Mucosa of rectum (tissue), 2 donors: ENCODE measurements around the gene LIN7B.
"Not testable (repeated sequence)": the region's sequence is repeated elsewhere in the genome, so short reads cannot be mapped to it uniquely, and the experiment has no call there.

Experiments used
- H3K27ac ChIP-seq, 2 donors: one replicate each; pipeline ENCODE4 v1.7.0; 2013; ENCODE audit warnings: inconsistent platforms in 2 of 2, low read depth in 2 of 2, low read length in 2 of 2
- H3K27me3 ChIP-seq, 2 donors: one replicate each; pipeline ENCODE4 v1.7.0; 2013; ENCODE audit warnings: low read length in 2 of 2; ENCODE audit not compliant: control insufficient read depth in 2 of 2, insufficient read depth in 2 of 2
- H3K36me3 ChIP-seq, 2 donors: one replicate each; pipeline ENCODE4 v1.7.0; 2013; ENCODE audit warnings: low read length in 2 of 2; ENCODE audit not compliant: control insufficient read depth in 2 of 2, insufficient read depth in 2 of 2
- H3K4me1 ChIP-seq, 2 donors: one replicate each; pipeline ENCODE4 v1.7.0; 2013; ENCODE audit warnings: low read length in 2 of 2, mild to moderate bottlenecking in 1 of 2; ENCODE audit not compliant: control insufficient read depth in 2 of 2, insufficient read depth in 2 of 2
- H3K4me3 ChIP-seq, 2 donors: one replicate each; pipeline ENCODE4 v1.7.0; 2013; ENCODE audit warnings: low read length in 2 of 2
- H3K9ac ChIP-seq, 2 donors: one replicate each; pipeline ENCODE4 v1.7.0; 2013; ENCODE audit warnings: low read length in 2 of 2, low read depth in 1 of 2, mild to moderate bottlenecking in 1 of 2
- H3K9me3 ChIP-seq, 2 donors: one replicate each; pipeline ENCODE4 v1.7.0; 2013; ENCODE audit warnings: low read length in 2 of 2; ENCODE audit not compliant: control insufficient read depth in 2 of 2
- donor health status: healthy.
- donor health status: Normal muscosa, but diverticular disease.

LIN7B gene

DNA sequence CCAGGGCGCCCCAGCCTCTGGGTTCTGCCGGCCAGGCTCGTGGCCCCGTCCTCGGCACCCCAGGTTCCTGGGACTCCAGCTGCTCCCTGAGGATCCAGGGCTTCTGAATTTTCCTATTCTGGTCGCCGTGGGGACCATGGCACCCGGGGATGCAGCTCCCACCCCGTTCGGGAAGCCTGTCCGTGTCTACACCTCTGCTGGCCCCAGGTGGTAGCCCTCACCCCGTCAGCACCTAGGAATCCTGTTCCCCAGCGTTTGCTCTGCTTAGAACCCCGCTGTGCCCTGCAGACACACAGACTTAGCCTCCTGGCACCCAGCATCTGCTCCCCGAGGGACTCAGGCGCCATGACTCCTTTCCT, 6.1 kb downstream of the LIN7B start:
- Histone ChIP-seq H3K36me3 (no peaks in the 10 kb centered on the region), H3K9me3 (no peaks in the 10 kb centered on the region), H3K4me1 (peaks cover 24 to 31% of the 10 kb centered on the region in 2 donors), H3K27me3 (peaks cover 2 to 5% of the 10 kb centered on the region in 2 donors), H3K9ac (no peak overlapping the region), H3K4me3 (peak overlapping the region in 1 of 2 donors; percentile 56), H3K27ac (no peak overlapping the region)

DNA sequence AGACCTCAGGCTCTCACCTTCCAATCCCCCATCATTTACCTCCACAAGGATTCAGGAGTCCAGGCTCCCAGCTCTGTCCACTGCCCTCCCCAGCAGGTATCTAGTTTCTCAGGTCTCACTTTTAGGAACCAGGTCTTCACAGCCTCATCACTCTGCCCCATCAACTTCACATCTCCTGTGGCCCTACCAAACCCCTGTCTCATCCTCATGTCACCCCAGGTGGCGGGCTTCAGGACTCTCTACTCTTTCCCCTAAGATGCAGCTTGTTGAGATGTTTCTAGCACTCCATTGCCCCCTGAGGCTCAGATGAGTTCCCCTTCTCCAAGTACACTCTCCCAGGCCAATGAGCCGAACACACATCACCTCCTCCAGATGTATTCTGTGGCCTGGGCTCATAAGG, 6.7 kb downstream of the LIN7B start:
- peaks cover 24 to 31% of the 10 kb centered on the region in 2 donors for H3K4me1 ChIP-seq
- H3K27ac ChIP-seq = no peak overlapping the region
- no peak overlapping the region for H3K9ac ChIP-seq
- no peak overlapping the region for H3K4me3 ChIP-seq
- H3K9me3 ChIP-seq = no peaks in the 10 kb centered on the region
- no peaks in the 10 kb centered on the region for H3K36me3 ChIP-seq
- H3K27me3 ChIP-seq = peaks cover 2 to 5% of the 10 kb centered on the region in 2 donors

DNA sequence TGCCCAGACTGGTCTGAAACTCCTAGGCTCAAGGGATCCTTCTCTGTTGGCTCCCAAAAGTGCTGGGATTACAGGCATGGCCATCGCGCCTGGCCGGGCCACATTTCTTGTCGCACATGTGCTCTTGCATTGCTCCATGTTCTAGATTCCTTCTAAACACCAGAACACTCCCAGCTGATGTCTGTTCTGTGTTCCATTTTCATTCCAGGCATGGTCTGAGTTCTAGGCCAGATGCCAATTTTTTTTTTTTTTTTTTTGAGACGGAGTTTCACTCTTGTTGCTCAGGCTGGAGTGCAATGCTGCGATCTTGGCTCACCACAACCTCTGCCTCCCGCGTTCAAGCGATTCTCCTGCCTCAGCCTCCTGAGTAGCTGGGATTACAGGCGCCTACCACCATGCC, 7.7 kb downstream of the LIN7B start:
- not testable (repeated sequence) for H3K4me3 ChIP-seq, H3K9ac ChIP-seq, H3K27ac ChIP-seq, H3K27me3 ChIP-seq, H3K9me3 ChIP-seq, H3K36me3 ChIP-seq
- peaks cover 24 to 31% of the 10 kb centered on the region in 2 donors for H3K4me1 ChIP-seq

DNA sequence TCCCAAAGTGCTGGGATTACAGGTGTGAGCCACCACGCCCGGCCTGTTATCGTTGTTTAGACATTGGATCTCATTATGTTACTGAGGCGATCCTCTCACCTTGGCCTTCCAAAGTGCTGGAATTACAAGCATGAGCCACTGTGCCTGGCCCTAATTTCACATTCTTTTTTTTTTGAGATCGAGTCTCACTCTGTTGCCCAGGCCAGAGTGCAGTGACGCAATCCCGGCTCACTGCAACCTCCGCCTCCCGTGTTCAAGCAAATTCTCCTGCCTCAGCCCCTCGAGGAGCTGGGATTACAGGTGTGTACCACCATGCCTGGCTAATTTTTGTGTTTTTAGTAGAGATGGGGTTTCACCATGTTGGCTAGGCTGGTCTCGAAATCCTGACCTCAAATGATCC, 9.1 kb downstream of the LIN7B start:
- not testable (repeated sequence) for H3K9ac ChIP-seq, H3K36me3 ChIP-seq, H3K4me3 ChIP-seq, H3K9me3 ChIP-seq, H3K27me3 ChIP-seq, H3K27ac ChIP-seq
- peaks cover 23% of the 10 kb centered on the region in 2 donors for H3K4me1 ChIP-seq

DNA sequence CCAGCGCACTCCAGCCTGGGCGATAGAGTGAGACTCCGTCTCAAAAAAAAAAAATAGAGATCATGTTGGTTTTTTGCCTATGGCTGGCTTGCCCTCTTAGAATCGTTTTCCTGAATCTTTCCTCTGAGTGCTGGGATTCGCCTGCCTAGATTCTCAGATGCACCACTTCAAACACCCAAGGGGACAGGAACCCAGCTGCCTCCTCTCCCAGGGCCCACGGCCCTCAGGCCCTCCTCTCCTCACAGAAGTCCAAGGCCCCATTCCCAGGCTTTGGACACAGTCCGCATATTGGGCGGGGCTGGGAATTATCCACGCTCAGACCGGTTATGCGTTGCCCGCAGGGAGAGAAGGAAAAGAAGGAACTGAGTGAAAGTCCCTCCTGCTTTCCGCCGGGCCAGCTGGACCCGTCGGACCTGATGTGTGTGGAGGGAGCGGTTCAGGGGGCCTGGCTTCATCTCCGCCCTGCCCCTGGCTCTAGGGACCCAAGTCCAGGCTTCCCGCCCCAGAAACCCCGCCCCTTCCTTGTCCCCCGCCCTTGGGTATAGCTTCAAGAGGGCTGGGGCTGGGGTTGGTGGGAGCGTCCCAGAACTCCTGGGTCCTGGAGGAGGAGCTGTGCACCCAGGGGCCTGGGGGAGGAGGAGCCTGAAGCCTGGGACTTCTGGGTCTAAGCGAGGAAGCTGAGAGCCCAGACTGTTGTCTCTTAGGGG, 11.0 kb downstream of the LIN7B start:
- peaks cover 23 to 24% of the 10 kb centered on the region in 2 donors for H3K4me1 ChIP-seq
- H3K27me3 ChIP-seq = peaks cover 2 to 3% of the 10 kb centered on the region in 2 donors
- H3K4me3 ChIP-seq = peak overlapping the region in 1 of 2 donors; percentile 49
- peak overlapping the region; percentile 64 to 75 for H3K27ac ChIP-seq
- H3K9ac ChIP-seq = peak overlapping the region; percentile 41 to 67
- H3K36me3 ChIP-seq = no peaks in the 10 kb centered on the region
- H3K9me3 ChIP-seq = no peaks in the 10 kb centered on the region

DNA sequence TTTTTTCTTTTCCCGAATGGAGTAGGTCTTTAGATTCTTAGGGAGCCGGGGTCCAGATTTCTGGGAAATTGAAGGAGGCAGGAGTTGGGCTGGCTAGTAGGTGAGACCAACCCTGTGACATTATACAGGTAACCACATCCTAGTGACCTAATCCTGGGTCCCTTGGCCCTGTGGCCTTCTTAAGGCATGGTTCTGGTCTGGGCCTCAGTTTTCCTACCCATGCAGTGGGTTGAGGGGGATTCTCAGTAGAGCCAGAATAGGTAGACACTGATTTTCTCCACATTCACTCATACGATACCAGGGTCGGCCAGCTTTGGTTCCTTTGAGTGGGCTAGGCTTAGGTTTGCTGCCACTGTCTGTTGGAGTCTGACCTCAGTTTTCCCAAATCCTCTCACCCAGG, 12.4 kb downstream of the LIN7B start:
- H3K4me1 ChIP-seq = peaks cover 19 to 22% of the 10 kb centered on the region in 2 donors
- no peak overlapping the region for H3K9ac ChIP-seq
- H3K27me3 ChIP-seq = no peaks in the 10 kb centered on the region
- H3K9me3 ChIP-seq = no peaks in the 10 kb centered on the region
- H3K4me3 ChIP-seq = no peak overlapping the region
- H3K27ac ChIP-seq = no peak overlapping the region
- no peaks in the 10 kb centered on the region for H3K36me3 ChIP-seq

DNA sequence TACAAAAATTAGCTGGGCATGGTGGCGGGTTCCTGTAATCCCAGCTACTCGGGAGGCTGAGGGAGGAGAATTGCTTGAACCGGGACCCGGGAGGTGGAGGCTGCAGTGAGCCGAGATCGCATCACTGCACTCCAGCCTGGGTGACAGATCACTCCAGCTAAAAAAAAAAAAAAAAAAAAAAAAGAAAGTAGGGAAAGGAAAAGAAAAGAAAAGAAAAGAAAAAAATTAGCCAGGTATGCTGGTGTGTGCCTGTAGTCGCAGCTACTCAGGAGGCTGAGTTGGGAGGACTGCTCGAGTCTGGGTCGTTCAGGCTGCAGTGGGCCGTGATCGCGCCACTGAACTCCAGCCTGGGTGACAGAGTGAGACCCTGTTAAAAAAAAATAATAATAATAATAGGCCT, 13.1 kb downstream of the LIN7B start:
- H3K27ac ChIP-seq, H3K36me3 ChIP-seq, H3K27me3 ChIP-seq, H3K9ac ChIP-seq, H3K9me3 ChIP-seq: not testable (repeated sequence)
- H3K4me3 ChIP-seq = peak overlapping the region in 1 of 2 donors; percentile 53
- peaks cover 19 to 22% of the 10 kb centered on the region in 2 donors for H3K4me1 ChIP-seq

DNA sequence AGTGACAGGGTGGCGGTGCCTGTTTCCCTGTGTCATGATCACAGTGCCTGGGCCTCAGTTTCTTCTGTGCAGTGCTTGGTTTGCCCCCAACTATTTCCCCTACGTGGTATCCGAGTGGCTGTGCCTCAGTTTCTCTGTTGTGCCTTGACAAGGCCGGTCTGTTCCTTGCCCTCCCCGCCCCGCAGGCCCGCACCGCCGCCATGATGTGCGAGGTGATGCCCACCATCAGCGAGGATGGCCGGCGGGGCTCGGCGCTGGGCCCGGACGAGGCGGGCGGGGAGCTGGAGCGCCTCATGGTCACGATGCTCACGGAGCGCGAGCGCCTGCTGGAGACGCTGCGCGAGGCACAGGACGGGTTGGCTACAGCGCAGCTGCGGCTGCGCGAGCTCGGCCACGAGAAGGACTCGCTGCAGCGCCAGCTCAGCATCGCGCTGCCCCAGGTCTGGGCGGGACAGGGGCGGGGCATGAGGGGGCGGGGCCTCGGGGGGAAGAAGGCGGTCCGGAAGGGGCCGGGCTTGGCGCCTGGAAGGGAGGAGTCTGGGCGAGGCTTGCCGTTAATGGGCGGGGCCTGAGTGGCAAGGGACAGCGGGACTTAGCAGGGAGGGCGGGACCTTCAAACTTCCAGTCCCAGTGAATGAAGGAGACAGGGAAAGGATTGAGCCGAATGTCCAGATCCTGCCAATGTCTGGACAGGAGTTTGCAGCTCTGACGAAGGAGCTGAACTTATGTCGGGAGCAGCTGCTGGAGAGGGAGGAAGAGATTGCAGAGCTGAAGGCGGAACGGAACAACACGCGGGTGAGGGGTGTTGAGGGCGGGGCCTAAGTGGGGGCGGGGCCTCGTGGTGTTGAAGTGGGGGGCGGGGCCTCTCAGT, 13.7 kb downstream of the LIN7B start:
- peaks cover 19 to 22% of the 10 kb centered on the region in 2 donors for H3K4me1 ChIP-seq
- no peaks in the 10 kb centered on the region for H3K9me3 ChIP-seq
- peak overlapping the region; percentile 58 to 76 for H3K4me3 ChIP-seq
- H3K27me3 ChIP-seq = no peaks in the 10 kb centered on the region
- H3K27ac ChIP-seq = peak overlapping the region; percentile 80 to 87
- H3K36me3 ChIP-seq = no peaks in the 10 kb centered on the region
- peak overlapping the region in 1 of 2 donors; percentile 58 for H3K9ac ChIP-seq

DNA sequence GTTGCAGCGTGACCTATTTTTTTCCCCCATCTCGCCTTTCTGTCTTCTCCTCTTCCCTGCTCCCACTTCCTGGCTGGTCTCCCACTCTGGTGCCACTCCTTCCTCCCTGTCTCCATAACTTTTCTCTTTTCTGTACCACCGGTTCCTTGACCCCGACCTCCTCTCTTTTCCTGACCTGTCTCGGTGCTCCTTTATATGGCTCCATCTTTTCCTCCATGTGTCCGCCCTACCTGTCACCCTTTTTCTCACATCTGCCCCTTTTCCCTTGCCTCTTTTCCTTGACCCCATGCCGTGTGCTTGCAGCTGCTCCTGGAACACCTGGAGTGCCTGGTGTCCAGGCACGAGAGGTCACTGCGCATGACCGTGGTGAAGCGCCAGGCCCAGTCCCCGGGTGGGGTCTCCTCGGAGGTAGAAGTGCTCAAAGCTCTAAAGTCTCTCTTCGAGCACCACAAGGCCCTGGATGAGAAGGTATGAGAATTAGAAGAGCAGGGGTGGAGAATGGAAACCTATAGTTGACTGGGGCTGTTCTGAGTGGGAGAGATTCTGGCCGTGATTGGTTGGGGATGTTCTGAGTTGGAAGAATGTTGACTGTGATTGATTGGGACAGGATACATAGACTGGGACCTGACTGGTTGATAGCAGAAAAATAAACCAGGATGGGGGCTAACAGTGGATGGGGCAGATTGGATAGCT, 14.5 kb downstream of the LIN7B start:
- peak overlapping the region; percentile 8 to 80 for H3K27ac ChIP-seq
- H3K4me1 ChIP-seq = peaks cover 21 to 22% of the 10 kb centered on the region in 2 donors
- no peak overlapping the region for H3K9ac ChIP-seq
- H3K27me3 ChIP-seq = no peaks in the 10 kb centered on the region
- H3K4me3 ChIP-seq = peak overlapping the region; percentile 58 to 76
- H3K36me3 ChIP-seq = no peaks in the 10 kb centered on the region
- H3K9me3 ChIP-seq = no peaks in the 10 kb centered on the region

DNA sequence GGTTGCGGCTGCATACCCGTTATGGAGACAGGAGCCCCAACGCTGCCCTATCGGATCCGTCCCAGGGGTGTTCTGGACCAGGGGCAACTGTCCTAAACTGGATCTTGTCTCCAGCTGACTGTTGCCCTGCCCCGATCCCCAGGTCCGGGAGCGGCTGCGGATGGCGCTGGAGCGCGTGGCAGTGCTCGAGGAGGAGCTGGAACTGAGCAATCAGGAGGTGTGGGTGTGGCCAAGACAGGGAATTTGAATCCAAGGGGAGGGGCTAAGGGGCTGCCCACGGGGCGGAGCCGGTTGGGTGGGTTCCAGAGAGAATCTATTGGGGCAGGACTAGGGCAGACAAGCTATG, 15.0 kb downstream of the LIN7B start:
- Histone ChIP-seq H3K9ac (no peak overlapping the region), H3K4me1 (peaks cover 21 to 22% of the 10 kb centered on the region in 2 donors), H3K36me3 (no peaks in the 10 kb centered on the region), H3K9me3 (no peaks in the 10 kb centered on the region), H3K27me3 (no peaks in the 10 kb centered on the region), H3K27ac (no peak overlapping the region), H3K4me3 (peak overlapping the region in 1 of 2 donors; percentile 76)
